Neural cell (in vitro differentiated cells): ENCODE data around the gene CRYM.

ENCODE experiments used
- EP300 ChIP-seq: fragments of 450-650 bp; conservative IDR thresholded peaks from 2 replicates; pipeline ENCODE4 v1.6.1; 2014; ENCODE audit warnings: antibody characterized with exemption, mild to moderate bottlenecking, moderate library complexity; ENCODE audit not compliant: poor library complexity, severe bottlenecking
- EZH2 ChIP-seq: fragments of 200-600, 300-800 bp; shearing (Covaris generic), sonication (generic); IDR thresholded peaks from 2 replicates; pipeline ENCODE4 v1.6.1; 2014; ENCODE audit warnings: antibody characterized with exemption, low read length, borderline replicate concordance, mild to moderate bottlenecking; ENCODE audit not compliant: insufficient read depth, poor library complexity, severe bottlenecking
- TF ChIP-seq, protein P1 (sequence below): fragments of 450-650 bp; IDR thresholded peaks from 2 replicates; pipeline ENCODE4 v1.5.1; 2014; ENCODE audit warnings: antibody characterized with exemption, mild to moderate bottlenecking, moderate library complexity; ENCODE audit not compliant: poor library complexity, severe bottlenecking

DNA sequence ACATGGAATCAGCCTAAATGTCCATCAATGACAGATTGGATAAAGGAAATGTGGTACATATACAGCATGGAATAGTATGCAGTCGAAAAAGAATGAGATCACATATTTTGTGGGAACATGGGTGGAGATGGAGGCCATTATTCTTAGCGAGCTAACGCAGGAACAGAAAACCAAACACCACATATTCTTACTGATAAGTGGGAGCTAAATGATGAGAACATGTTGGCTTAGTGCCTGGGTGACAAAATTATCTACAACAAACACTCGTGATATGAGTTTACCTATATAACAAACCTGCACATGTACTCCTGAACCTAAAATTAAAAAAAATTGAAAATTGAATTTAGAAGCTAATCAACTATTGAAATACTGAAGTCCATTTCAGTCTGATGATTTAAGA is 38.4 kb downstream of the CRYM start:
- TF ChIP-seq, protein P1, sequence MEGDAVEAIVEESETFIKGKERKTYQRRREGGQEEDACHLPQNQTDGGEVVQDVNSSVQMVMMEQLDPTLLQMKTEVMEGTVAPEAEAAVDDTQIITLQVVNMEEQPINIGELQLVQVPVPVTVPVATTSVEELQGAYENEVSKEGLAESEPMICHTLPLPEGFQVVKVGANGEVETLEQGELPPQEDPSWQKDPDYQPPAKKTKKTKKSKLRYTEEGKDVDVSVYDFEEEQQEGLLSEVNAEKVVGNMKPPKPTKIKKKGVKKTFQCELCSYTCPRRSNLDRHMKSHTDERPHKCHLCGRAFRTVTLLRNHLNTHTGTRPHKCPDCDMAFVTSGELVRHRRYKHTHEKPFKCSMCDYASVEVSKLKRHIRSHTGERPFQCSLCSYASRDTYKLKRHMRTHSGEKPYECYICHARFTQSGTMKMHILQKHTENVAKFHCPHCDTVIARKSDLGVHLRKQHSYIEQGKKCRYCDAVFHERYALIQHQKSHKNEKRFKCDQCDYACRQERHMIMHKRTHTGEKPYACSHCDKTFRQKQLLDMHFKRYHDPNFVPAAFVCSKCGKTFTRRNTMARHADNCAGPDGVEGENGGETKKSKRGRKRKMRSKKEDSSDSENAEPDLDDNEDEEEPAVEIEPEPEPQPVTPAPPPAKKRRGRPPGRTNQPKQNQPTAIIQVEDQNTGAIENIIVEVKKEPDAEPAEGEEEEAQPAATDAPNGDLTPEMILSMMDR: no peak
- no peak for TF ChIP-seq EP300
- TF ChIP-seq EZH2: no peak
